Activated CD4-positive, alpha-beta memory T cell treated with anti-CD3 and anti-CD28 coated beads, Interleukin-2, amount 10 ng/mL, durations not matched to agents 7 days and 5 days (primary cell): Measurements from ENCODE around the gene CYP3A5. TPM values are rescaled to one million over a fixed set of nuclear protein-coding genes. Genes with fewer than 3 reads are reported as not detected.
A peak's percentile ranks its signal among the peaks of the same experiment; 100 is the strongest.
"Not testable (repeated sequence)": the region's sequence is repeated elsewhere in the genome, so short reads cannot be mapped to it uniquely, and the experiment has no call there.

Experiments used
- CTCF ChIA-PET: fragments of 350-600 bp; sonication (Branson Sonifier 250); formaldehyde crosslinking; loops from one replicate; lab custom pipeline; 2021; ENCODE audit warnings: antibody characterized with exemption, inconsistent platforms; lab: Charles Lee
- POLR2A ChIA-PET: fragments of 350-600 bp; sonication (Branson Sonifier 250); formaldehyde crosslinking; loops from one replicate; lab custom pipeline; 2021; ENCODE audit warnings: antibody characterized with exemption; lab: Charles Lee
- DNase-seq: peaks from one replicate; pipeline ENCODE4 v3.0.0-alpha.2; 2020
- H3K27ac Mint-ChIP-seq: one replicate; pipeline ENCODE4 v1.8.0; 2021; ENCODE audit warnings: mild to moderate bottlenecking, mixed read lengths
- H3K27me3 Mint-ChIP-seq: one replicate; pipeline ENCODE4 v1.8.0; 2021; ENCODE audit warnings: mixed read lengths
- H3K36me3 Mint-ChIP-seq: one replicate; pipeline ENCODE4 v1.8.0; 2021; ENCODE audit warnings: low read depth, mixed read lengths
- H3K4me1 Mint-ChIP-seq: one replicate; pipeline ENCODE4 v1.8.0; 2021; ENCODE audit warnings: mixed read lengths
- H3K4me3 Mint-ChIP-seq: one replicate; pipeline ENCODE4 v1.8.0; 2021; ENCODE audit warnings: mild to moderate bottlenecking, mixed read lengths
- H3K9me3 Mint-ChIP-seq: one replicate; pipeline ENCODE4 v1.8.0; 2021; ENCODE audit warnings: mixed read lengths
- total RNA-seq, 2 experiments: library from RNA; stranded (reverse); gene quantifications; one replicate each; pipeline ENCODE4 v1.2.3, GENCODE V29; 2021

The CYP3A5 gene
- total RNA-seq, 2 experiments from 2014 or later, result not detected

DNA sequence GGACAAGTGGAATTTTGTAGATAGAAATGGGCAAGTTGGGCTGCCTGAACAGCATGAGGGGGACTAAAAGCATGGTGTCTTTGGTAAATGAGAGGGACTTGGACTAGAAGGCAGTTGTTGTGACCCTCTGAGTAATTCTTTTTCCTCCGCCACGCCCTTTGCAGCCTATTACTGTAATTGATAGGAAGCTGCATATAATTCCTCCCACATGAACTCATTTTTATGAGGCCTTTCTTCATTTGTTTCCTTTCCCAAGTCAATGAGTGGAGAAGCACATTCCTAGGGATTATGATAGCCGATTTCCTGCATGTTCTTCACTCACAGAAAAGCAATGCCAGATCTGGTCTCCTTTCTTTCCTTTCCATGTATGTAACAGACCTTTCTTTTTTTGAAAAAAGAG is 35.4 kb downstream of the CYP3A5 start:
- H3K4me1 Mint-ChIP-seq, result no peaks in the 10 kb centered on the region
- H3K27me3 Mint-ChIP-seq, result no peaks in the 10 kb centered on the region
- peaks cover 35% of the 10 kb centered on the region for H3K36me3 Mint-ChIP-seq
- POLR2A ChIA-PET, result no interaction called here
- CTCF ChIA-PET, result no interaction called here
- H3K27ac Mint-ChIP-seq, result no peak overlapping the region
- DNase-seq, result no peak
- no peaks in the 10 kb centered on the region for H3K9me3 Mint-ChIP-seq
- H3K4me3 Mint-ChIP-seq, result no peak overlapping the region

DNA sequence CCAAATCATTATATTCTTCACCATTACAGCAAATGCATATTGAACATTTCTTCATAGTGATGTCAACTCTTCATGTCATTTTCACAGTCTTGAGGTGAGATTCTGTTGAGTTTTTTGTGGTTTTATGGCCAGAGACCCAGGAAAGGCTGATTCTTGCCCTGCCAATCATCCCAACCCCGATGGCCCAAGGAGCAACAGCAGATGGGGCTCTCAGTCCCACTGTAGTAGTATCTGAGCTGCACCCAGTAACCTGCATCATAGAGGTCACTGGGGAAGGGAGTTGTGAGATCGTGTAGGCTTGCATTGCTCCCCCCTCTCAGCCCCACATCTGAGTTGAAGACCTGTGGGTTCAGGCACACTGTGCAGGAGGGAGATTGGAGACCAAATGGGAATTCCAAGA is 36.3 kb downstream of the CYP3A5 start:
- H3K4me3 Mint-ChIP-seq, result no peak overlapping the region
- H3K27me3 Mint-ChIP-seq, result no peaks in the 10 kb centered on the region
- no peaks in the 10 kb centered on the region for H3K9me3 Mint-ChIP-seq
- no peak for DNase-seq
- peaks cover 37% of the 10 kb centered on the region for H3K36me3 Mint-ChIP-seq
- no peak overlapping the region for H3K27ac Mint-ChIP-seq
- ChIA-PET CTCF (no interaction called here), POLR2A (no interaction called here)
- H3K4me1 Mint-ChIP-seq, result no peaks in the 10 kb centered on the region

DNA sequence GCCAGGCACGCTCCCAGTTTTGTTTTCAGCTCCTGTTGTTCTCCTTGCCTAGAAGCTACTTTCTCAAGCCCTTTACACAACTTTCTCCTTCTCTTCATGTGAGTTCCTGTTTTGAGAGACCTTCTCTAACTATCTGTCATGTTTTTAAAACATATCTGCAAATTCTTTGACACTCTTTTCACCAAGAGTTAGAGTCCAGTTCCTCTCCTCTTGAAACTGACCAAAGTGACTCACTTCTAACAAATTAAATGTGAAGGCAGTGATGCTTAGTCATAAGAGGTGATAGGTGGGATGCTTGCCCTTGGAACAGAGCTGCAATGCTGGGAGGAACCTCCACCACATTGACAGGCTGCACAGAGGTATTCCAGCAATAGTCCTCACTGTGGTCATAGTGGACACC is 37.8 kb downstream of the CYP3A5 start:
- ChIA-PET CTCF (no interaction called here), POLR2A (no interaction called here)
- Mint-ChIP-seq H3K27me3 (no peaks in the 10 kb centered on the region), H3K4me1 (peaks cover 1% of the 10 kb centered on the region), H3K9me3 (no peaks in the 10 kb centered on the region), H3K36me3 (peaks cover 36% of the 10 kb centered on the region), H3K4me3 (no peak overlapping the region), H3K27ac (no peak overlapping the region)
- no peak for DNase-seq

DNA sequence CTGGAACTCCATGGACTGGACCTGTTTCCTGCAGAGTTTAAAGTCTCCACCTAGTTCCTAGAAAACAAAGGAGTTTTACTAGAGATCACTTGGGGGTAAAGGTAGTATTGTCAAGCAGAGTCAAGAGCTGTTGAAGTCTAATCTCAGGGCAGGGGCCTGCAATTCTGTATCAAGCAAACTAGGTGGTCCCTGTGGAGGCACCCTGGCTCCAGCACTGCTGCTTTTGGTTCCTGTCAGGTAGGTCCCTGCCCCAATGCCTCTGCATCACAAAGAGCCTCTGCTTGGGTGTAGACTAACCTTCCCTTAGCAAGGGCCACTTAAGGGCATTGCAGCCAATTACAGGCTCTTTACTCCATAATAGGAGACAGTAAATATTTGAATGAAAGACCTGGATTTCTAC is 40.5 kb downstream of the CYP3A5 start:
- no peak overlapping the region for H3K4me3 Mint-ChIP-seq
- POLR2A ChIA-PET, result no interaction called here
- CTCF ChIA-PET, result no interaction called here
- peaks cover 28% of the 10 kb centered on the region for H3K36me3 Mint-ChIP-seq
- no peaks in the 10 kb centered on the region for H3K27me3 Mint-ChIP-seq
- DNase-seq, result no peak
- H3K9me3 Mint-ChIP-seq, result no peaks in the 10 kb centered on the region
- peaks cover 6% of the 10 kb centered on the region for H3K4me1 Mint-ChIP-seq
- H3K27ac Mint-ChIP-seq, result no peak overlapping the region

DNA sequence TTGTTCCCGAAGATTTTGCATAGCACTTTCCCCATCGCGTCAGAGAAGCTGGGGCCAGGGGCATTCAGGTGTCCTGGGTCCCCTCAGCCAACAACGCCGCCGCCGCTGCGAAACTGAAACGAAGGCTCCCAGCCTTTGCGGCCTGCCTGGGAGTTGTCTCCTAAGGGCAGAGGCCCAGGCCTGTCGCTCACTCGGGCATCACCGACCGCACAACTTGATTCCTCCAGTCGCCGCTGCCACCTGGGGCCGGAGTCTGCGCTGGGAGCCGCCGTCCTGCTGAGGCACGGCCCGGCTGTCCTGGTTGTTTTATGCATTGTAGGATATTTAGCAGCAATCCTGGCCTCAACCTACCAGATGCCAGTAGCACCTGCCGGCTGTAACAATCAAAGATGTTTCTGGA is 41.1 kb downstream of the CYP3A5 start:
- ChIA-PET POLR2A (no interaction called here), CTCF (no interaction called here)
- Mint-ChIP-seq H3K4me3 (no peak overlapping the region), H3K36me3 (peaks cover 25% of the 10 kb centered on the region), H3K9me3 (no peaks in the 10 kb centered on the region), H3K27ac (no peak overlapping the region), H3K27me3 (no peaks in the 10 kb centered on the region), H3K4me1 (peaks cover 6% of the 10 kb centered on the region)
- DNase-seq, result no peak

DNA sequence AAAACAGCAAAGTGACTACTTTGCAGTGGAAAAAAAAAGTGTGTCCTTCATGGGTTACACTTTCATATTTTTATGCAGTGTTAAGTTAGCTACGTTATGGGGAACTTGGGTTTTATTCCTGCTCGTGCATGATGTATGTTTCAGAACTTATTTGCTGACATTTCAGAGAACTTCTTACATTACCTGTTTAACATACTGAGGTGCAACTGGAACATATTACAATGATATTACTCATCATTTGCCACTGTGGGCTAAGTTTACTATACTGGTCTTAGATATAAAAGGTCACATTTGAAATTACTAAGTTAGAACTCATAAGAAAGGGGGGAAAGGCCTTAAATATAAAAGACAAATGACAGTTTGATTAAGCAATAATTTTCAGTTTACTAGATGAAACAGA is 42.4 kb downstream of the CYP3A5 start:
- H3K36me3 Mint-ChIP-seq, result peaks cover 33% of the 10 kb centered on the region
- CTCF ChIA-PET, H3K27ac Mint-ChIP-seq, DNase-seq, H3K4me3 Mint-ChIP-seq, H3K9me3 Mint-ChIP-seq, H3K4me1 Mint-ChIP-seq, POLR2A ChIA-PET, H3K27me3 Mint-ChIP-seq: not testable (repeated sequence)

DNA sequence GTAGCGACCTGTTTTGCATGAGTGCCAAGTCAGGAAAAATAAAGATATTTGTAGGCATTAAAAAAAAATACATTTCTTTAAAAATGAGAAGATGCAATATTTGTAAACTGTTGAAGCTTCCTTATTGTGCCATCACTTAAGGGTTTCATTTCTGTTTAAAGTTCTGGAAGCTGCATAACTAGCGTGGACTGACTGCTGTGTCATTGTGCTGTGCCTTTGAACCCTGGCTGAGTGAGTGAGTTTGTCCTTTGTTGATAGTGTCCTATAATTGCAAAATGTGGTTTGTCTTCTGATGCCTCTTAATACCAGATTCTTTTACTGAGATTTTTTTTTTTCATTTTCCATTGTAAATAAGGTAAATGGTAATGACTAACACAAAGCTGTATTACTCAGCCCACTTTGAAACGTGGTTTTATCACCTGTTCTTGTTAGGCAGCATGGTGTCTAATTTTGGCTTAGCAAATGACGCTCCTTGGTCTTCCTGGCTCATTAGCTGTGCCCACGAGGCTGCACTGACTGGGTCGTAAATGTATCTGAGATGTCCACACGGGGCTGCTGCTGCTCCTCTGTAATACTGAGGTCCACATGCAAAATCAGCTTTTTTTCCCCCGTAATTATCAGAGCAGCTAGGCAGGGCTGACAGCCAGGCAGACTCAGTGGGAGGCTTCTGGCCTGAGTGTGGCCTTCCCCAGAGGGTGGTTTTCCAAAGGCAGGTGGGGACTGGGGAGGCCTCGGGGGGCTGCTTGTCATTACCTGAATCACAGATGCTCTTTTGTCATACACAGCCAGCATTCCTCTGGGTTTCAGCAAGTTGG is 48.3 kb downstream of the CYP3A5 start:
- DNase-seq, result no peak
- H3K27me3 Mint-ChIP-seq, result no peaks in the 10 kb centered on the region
- no peaks in the 10 kb centered on the region for H3K9me3 Mint-ChIP-seq
- H3K4me3 Mint-ChIP-seq, result no peak overlapping the region
- H3K36me3 Mint-ChIP-seq, result peaks cover 58% of the 10 kb centered on the region
- H3K27ac Mint-ChIP-seq, result no peak overlapping the region
- H3K4me1 Mint-ChIP-seq, result peaks cover 6% of the 10 kb centered on the region
- ChIA-PET POLR2A (interaction anchor here (1.0 kb wide), 1 partner anchor 16 kb away, joined by 4 read pairs; no protein-coding TSS in a partner anchor), CTCF (interaction anchor here (1.5 to 1.6 kb wide), 2 partner anchors 14 to 359 kb away, joined by 3 to 4 read pairs; partner anchors contain the start of gene ZSCAN25)

DNA sequence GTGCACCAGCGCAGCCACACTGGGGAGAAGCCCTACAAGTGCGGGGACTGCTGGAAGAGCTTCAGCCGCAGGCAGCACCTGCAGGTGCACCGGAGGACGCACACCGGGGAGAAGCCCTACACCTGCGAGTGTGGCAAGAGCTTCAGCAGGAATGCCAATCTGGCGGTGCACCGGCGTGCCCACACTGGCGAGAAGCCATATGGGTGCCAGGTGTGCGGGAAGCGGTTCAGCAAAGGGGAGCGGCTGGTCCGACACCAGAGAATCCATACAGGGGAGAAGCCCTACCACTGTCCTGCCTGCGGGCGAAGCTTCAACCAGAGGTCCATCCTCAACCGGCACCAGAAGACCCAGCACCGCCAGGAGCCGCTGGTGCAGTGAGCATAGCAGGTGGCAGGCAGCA is 50.2 kb downstream of the CYP3A5 start:
- Mint-ChIP-seq H3K27me3 (no peaks in the 10 kb centered on the region), H3K4me3 (no peak overlapping the region), H3K36me3 (peaks cover 70% of the 10 kb centered on the region), H3K9me3 (no peaks in the 10 kb centered on the region), H3K27ac (no peak overlapping the region), H3K4me1 (peaks cover 23% of the 10 kb centered on the region)
- ChIA-PET CTCF (interaction anchor here (1.5 kb wide), 1 partner anchor 13 kb away, joined by 4 read pairs; the partner anchor contains the start of gene ZSCAN25), POLR2A (interaction anchor here (0.8 to 1.4 kb wide), 3 partner anchors 8 to 13 kb away, joined by 3 read pairs; partner anchors contain the start of gene ZSCAN25)
- DNase-seq, result no peak

DNA sequence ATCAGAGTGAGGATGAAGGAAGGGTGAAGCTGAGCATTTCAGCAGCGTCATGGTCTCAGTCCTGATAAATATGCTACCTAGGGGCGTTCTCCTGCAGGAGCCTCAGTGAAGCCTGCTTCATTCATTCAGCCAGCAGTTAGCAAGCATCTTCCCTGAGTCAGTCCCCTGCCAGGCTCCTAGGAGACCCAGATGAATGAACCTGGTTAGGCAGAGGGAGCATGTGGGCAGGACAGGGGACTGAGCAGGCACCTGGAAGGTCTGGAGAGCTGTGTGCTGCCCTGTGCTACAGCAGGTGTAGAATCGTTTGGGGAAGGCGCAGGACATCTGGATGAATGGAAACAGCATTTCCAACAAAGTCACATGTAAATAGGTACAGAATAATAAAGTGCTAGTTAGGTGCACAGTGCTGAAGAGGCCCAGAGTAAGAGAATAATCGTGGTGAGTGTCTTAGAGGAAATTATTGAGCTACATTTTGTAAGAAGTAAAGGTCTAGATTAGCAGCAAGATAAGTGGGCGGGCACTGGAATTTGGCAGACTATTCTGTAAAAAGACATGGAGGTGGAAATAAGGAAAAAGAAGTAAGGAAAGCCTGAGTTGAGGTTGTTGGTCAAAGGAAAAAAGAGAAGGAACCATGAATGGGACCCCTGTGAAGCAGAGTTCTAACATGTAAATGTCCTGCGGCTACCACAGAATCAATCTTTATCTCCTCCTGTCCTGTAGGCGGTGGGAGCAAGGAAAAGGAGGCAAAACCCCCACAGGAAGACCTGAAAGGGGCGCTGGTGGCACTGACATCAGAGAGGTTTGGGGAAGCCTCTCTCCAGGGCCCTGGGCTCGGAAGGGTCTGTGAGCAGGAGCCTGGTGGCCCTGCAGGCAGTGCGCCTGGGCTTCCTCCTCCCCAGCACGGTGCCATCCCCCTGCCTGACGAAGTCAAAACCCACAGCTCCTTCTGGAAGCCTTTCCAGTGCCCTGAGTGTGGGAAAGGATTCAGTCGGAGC is 51.0 kb downstream of the CYP3A5 start:
- H3K9me3 Mint-ChIP-seq, result no peaks in the 10 kb centered on the region
- H3K27ac Mint-ChIP-seq, result no peak overlapping the region
- H3K36me3 Mint-ChIP-seq, result peaks cover 79% of the 10 kb centered on the region
- no peak for DNase-seq
- no peak overlapping the region for H3K4me3 Mint-ChIP-seq
- H3K27me3 Mint-ChIP-seq, result no peaks in the 10 kb centered on the region
- ChIA-PET CTCF (no interaction called here), POLR2A (interaction anchor here (1.4 kb wide), 1 partner anchor 11 kb away, joined by 3 read pairs; no protein-coding TSS in a partner anchor)
- H3K4me1 Mint-ChIP-seq, result peaks cover 32% of the 10 kb centered on the region

DNA sequence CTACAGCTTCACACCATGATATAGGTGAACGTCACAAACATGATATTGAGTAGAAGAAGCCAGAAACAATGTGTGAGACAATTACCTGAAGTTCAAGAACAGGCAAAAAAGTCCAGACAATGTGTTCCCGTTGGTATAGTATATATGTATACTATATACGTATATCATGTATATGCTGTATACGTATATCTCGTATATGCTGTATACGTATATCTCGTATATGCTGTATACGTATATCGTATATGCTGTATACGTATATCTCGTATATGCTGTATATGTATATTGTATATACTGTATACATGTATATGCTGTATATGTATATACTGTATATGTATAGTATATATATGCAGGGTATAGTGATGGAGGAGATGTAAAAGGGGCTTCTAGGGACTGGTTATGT is 52.3 kb downstream of the CYP3A5 start:
- Mint-ChIP-seq H3K9me3 (no peaks in the 10 kb centered on the region), H3K27me3 (no peaks in the 10 kb centered on the region), H3K4me1 (peaks cover 44% of the 10 kb centered on the region), H3K36me3 (peaks cover 84% of the 10 kb centered on the region), H3K27ac (no peak overlapping the region), H3K4me3 (no peak overlapping the region)
- CTCF ChIA-PET, result no interaction called here
- no peak for DNase-seq
- POLR2A ChIA-PET, result interaction anchor here (0.6 kb wide), 1 partner anchor 11 kb away, joined by 3 read pairs; the partner anchor contains the start of gene ZSCAN25

DNA sequence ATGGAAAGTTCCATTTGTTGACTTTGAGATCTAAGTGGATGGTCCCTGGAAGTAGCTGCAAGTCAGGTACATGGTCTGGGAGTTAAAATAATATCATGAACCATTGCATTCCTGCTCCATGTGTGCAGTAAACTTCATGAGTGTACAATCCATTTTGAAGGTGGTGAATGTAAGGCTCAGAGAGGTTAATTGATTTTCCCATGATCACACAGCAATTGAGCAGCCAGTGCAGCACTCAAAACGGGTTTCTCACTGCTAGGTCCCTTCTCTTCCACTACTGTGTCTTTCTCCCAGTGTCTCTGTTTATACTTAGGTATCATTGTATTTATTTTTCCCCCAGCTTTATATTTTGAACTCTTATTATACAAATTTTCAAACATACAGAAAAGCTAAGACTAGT is 53.1 kb downstream of the CYP3A5 start:
- CTCF ChIA-PET, result no interaction called here
- no peaks in the 10 kb centered on the region for H3K27me3 Mint-ChIP-seq
- POLR2A ChIA-PET, result no interaction called here
- H3K9me3 Mint-ChIP-seq, result no peaks in the 10 kb centered on the region
- H3K4me1 Mint-ChIP-seq, result peaks cover 46% of the 10 kb centered on the region
- H3K36me3 Mint-ChIP-seq, result peaks cover 90% of the 10 kb centered on the region
- no peak for DNase-seq
- H3K27ac Mint-ChIP-seq, result peak overlapping the region; percentile 85
- H3K4me3 Mint-ChIP-seq, result no peak overlapping the region

DNA sequence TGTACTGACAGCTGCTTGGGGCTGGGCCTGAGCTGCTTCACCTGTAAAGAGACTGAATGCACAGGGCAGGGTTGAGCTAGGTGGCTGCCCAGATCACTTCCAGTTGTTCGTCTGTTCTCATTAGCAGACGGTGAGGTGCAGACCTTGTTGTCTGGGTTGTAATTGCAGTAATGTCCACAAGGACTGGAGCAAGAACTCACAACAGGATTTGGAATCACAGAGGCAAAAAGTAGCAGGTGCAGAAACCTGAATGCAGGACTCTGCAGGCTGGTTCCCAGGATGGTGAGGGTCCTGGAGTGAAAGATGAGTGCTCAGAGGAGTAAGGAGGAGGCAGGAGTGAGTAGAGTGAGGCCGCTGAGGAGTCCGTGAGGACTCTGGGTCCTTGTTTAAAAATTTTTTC is 53.8 kb downstream of the CYP3A5 start:
- Mint-ChIP-seq H3K27me3 (no peaks in the 10 kb centered on the region), H3K36me3 (peaks cover 91% of the 10 kb centered on the region), H3K4me1 (peaks cover 50% of the 10 kb centered on the region), H3K9me3 (no peaks in the 10 kb centered on the region), H3K4me3 (no peak overlapping the region), H3K27ac (peak overlapping the region; percentile 85)
- ChIA-PET CTCF (interaction anchor here (0.5 kb wide), 1 partner anchor 429 kb away, joined by 3 read pairs; no protein-coding TSS in a partner anchor), POLR2A (interaction anchor here (2.6 kb wide), 1 partner anchor 67 kb away, joined by 19 read pairs; the partner anchor contains the start of gene ZNF655)
- no peak for DNase-seq
